OCI-LY3 (cell line): ENCODE measurements around the gene FMO2.

Experiments
- H2AFZ ChIP-seq: fragments of 200-600, 300-600 bp; shearing (Covaris generic); 2 replicates; pipeline ENCODE4 v1.6.0; 2014; ENCODE audit warnings: antibody characterized with exemption, low read depth, low read length
- H3K27ac ChIP-seq: fragments of 200-600, 300-600 bp; sonication (generic); 2 replicates; pipeline ENCODE4 v1.5.1; 2014; ENCODE audit warnings: mild to moderate bottlenecking, low read length, moderate library complexity, mixed read lengths
- H3K27me3 ChIP-seq: fragments of 200-600, 300-600 bp; sonication (generic); 2 replicates; pipeline ENCODE4 v1.6.1; 2014; ENCODE audit warnings: low read depth, low read length, mixed read lengths
- H3K36me3 ChIP-seq: fragments of 200-600, 300-600 bp; sonication (generic); replicated peaks from 2 replicates; pipeline ENCODE3; 2014; ENCODE audit warnings: low read depth, low read length, mixed read lengths
- H3K4me1 ChIP-seq: fragments of 300-600, 200-600 bp; sonication (generic); 2 replicates; pipeline ENCODE4 v1.6.1; 2014; ENCODE audit warnings: low read length, mixed read lengths
- H3K4me2 ChIP-seq: fragments of 200-600, 300-600 bp; sonication (generic); 2 replicates; pipeline ENCODE4 v1.6.1; 2014; ENCODE audit warnings: low read length, mixed read lengths
- H3K4me3 ChIP-seq: fragments of 300-600, 200-600 bp; sonication (generic); 2 replicates; pipeline ENCODE4 v1.5.1; 2014; ENCODE audit warnings: antibody characterized with exemption, mild to moderate bottlenecking, low read length, moderate library complexity
- H3K79me2 ChIP-seq: fragments of 300-600, 200-600 bp; shearing (Covaris generic); 2 replicates; pipeline ENCODE4 v1.6.1; 2014; ENCODE audit warnings: mild to moderate bottlenecking, low read length, mixed read lengths
- H3K9ac ChIP-seq: fragments of 300-600, 200-600 bp; shearing (Covaris generic); 2 replicates; pipeline ENCODE4 v1.6.0; 2014; ENCODE audit warnings: mild to moderate bottlenecking, low read length, moderate library complexity
- H3K9me3 ChIP-seq: fragments of 200-600, 300-600 bp; shearing (Covaris generic); 2 replicates; pipeline ENCODE4 v1.6.1; 2014; ENCODE audit warnings: low read length, mixed read lengths; ENCODE audit not compliant: insufficient read depth
- H4K20me1 ChIP-seq: fragments of 200-600, 300-600 bp; sonication (generic); 2 replicates; pipeline ENCODE4 v1.6.1; 2016; ENCODE audit warnings: low read length, mixed read lengths; ENCODE audit not compliant: insufficient read depth
- EZH2phosphoT487 ChIP-seq: fragments of 200-600 bp; shearing (Covaris generic); IDR thresholded peaks from 2 replicates; pipeline ENCODE4 v1.6.1; 2018; ENCODE audit warnings: antibody characterized with exemption, mixed run types, low read depth
- TF ChIP-seq, protein P1 (sequence below): fragments of 200-600, 300-600 bp; sonication (generic); IDR thresholded peaks from 2 replicates; pipeline ENCODE4 v1.5.1; 2014; ENCODE audit warnings: antibody characterized with exemption, low read length, low read depth

Gene FMO2

DNA sequence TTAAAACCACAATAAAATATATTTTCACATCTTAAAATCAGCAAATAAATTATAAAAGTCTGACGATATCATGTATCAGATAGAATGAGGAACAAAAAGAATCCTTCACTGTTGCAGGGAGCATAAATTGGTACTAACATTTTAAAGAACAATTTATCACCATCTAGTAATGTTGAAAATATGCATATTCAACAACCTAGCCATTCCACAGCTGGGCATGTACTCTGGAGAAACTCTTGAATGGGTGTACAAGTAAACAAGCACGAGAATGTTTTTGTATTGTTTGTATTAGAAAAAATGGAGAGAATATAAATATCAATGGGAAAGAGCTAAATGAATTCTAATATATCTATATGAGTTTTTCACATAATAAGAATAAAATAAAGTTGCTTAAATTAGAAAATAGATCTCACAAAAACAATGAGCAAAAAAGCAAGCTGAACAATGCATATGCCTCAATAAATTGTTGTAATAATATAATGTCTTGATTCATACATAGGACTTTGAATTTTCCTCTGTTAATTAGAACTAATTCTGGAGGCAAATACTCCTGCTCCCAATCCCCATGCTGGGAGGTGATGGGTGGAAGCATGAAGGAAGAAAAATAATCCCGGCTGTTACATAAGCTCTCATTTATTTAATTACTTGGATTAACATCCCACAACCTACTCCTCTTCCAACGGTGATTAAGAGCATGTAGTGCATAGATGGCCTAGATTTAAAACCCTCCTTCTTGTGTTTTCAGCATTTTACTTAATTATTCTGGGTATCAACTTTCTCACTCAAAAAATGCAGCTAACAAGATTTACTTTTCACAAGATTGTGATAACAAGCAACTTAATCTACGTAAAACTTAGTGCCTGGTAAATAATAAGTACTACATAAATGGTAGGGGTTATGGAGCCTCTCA is 5.5 kb upstream of the FMO2 start:
- H3K4me3 ChIP-seq: no peak overlapping the region
- no peaks in the 10 kb centered on the region for H3K36me3 ChIP-seq
- H3K27ac ChIP-seq: no peak overlapping the region
- no peak overlapping the region for H3K9ac ChIP-seq
- no peak overlapping the region for H2AFZ ChIP-seq
- H3K27me3 ChIP-seq: no peaks in the 10 kb centered on the region
- H3K79me2 ChIP-seq: no peaks in the 10 kb centered on the region
- TF ChIP-seq, protein P1, sequence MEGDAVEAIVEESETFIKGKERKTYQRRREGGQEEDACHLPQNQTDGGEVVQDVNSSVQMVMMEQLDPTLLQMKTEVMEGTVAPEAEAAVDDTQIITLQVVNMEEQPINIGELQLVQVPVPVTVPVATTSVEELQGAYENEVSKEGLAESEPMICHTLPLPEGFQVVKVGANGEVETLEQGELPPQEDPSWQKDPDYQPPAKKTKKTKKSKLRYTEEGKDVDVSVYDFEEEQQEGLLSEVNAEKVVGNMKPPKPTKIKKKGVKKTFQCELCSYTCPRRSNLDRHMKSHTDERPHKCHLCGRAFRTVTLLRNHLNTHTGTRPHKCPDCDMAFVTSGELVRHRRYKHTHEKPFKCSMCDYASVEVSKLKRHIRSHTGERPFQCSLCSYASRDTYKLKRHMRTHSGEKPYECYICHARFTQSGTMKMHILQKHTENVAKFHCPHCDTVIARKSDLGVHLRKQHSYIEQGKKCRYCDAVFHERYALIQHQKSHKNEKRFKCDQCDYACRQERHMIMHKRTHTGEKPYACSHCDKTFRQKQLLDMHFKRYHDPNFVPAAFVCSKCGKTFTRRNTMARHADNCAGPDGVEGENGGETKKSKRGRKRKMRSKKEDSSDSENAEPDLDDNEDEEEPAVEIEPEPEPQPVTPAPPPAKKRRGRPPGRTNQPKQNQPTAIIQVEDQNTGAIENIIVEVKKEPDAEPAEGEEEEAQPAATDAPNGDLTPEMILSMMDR: no peak
- TF ChIP-seq EZH2phosphoT487: no peak
- no peak overlapping the region for H3K4me2 ChIP-seq
- peaks cover 7% of the 10 kb centered on the region for H3K4me1 ChIP-seq
- no peaks in the 10 kb centered on the region for H4K20me1 ChIP-seq
- H3K9me3 ChIP-seq: no peaks in the 10 kb centered on the region

GRCh38 chr1:171180670-171181069 is 4.4 kb upstream of the FMO2 start:
- peaks cover 7% of the 10 kb centered on the region for H3K4me1 ChIP-seq
- no peak overlapping the region for H2AFZ ChIP-seq
- no peaks in the 10 kb centered on the region for H4K20me1 ChIP-seq
- TF ChIP-seq EZH2phosphoT487: no peak
- TF ChIP-seq, protein P1: no peak
- H3K4me3 ChIP-seq: no peak overlapping the region
- no peak overlapping the region for H3K27ac ChIP-seq
- H3K27me3 ChIP-seq: no peaks in the 10 kb centered on the region
- no peaks in the 10 kb centered on the region for H3K36me3 ChIP-seq
- H3K79me2 ChIP-seq: no peaks in the 10 kb centered on the region
- no peak overlapping the region for H3K4me2 ChIP-seq
- no peak overlapping the region for H3K9ac ChIP-seq
- H3K9me3 ChIP-seq: no peaks in the 10 kb centered on the region

- no peaks in the 10 kb centered on the region for H4K20me1 ChIP-seq
- no peaks in the 10 kb centered on the region for H3K9me3 ChIP-seq
- no peaks in the 10 kb centered on the region for H3K27me3 ChIP-seq
- no peaks in the 10 kb centered on the region for H3K36me3 ChIP-seq
- peak overlapping the region; percentile 46 for H3K4me2 ChIP-seq
- peak overlapping the region; percentile 61 for H3K4me3 ChIP-seq
- H3K79me2 ChIP-seq: no peaks in the 10 kb centered on the region
- peaks cover 5% of the 10 kb centered on the region; the same call in 1 of the 2 replicates for H3K4me1 ChIP-seq
- H3K27ac ChIP-seq: no peak overlapping the region
- H3K9ac ChIP-seq: no peak overlapping the region
- H2AFZ ChIP-seq: peak overlapping the region; percentile 2; the same call in 1 of the 2 replicates
- TF ChIP-seq, protein P1: peak; percentile 95
- TF ChIP-seq EZH2phosphoT487: no peak
Measured at GRCh38 chr1:171188388-171189266, 3.5 kb downstream of the FMO2 start.

DNA sequence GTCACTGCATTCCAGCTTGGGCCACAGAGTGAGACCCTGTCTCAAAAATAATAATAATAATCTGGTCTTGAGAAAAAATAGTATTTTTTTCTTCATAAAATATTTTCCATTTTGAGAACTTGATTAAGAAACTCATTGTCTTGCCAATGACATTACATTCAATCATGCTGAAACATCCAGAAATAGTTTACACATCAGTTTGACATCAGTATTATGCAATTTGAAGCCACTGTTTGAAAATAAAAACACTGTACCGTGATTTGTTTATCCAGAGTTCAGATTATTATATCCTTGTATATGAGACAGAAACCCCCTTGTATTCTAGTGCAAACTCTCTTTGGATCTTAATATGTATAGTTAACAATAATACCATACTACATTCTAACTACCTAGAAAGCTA is 6.9 kb downstream of the FMO2 start:
- H3K4me2 ChIP-seq: no peak overlapping the region
- no peaks in the 10 kb centered on the region for H4K20me1 ChIP-seq
- no peak overlapping the region for H3K27ac ChIP-seq
- no peaks in the 10 kb centered on the region for H3K79me2 ChIP-seq
- no peaks in the 10 kb centered on the region for H3K9me3 ChIP-seq
- H3K4me1 ChIP-seq: peaks cover 5% of the 10 kb centered on the region; the same call in 1 of the 2 replicates
- no peak overlapping the region for H3K4me3 ChIP-seq
- peaks cover 2% of the 10 kb centered on the region for H3K36me3 ChIP-seq
- TF ChIP-seq EZH2phosphoT487: no peak
- TF ChIP-seq, protein P1: no peak
- H2AFZ ChIP-seq: no peak overlapping the region
- H3K27me3 ChIP-seq: no peaks in the 10 kb centered on the region
- H3K9ac ChIP-seq: no peak overlapping the region
